Heart left ventricle (tissue), 16 donors: ENCODE measurements around the gene BOD1L1. TPM values are rescaled to one million over a fixed set of nuclear protein-coding genes. Genes with fewer than 3 reads are reported as not detected.

Experiments
- ATAC-seq, 4 donors: fragments of 200-7000 bp; cut with Tn5 transposase; one replicate each; pipeline ENCODE4 v1.9.1; 2020 to 2022; ENCODE audit warnings: moderate library complexity in 4 of 4, mild to moderate bottlenecking in 3 of 4, moderate number of reproducible peaks in 1 of 4
- DNase-seq, 5 donors: peaks; one replicate each; pipeline ENCODE4 v3.0.0-alpha.2; 2020
- H3K27ac ChIP-seq, 12 donors: fragments of 200-600 bp; sonication (generic) in 4 of 12; one replicate each; pipeline versions ENCODE4 v1.5.0 to v1.8.0; 2016 to 2022; ENCODE audit warnings: mild to moderate bottlenecking in 2 of 12
- H3K27me3 ChIP-seq, 9 donors: fragments of 200-600 bp; sonication (generic) in 2 of 9; one replicate each; pipeline versions ENCODE4 v1.5.1 to v1.8.0; 2016 to 2022; ENCODE audit warnings: mild to moderate bottlenecking in 3 of 9
- H3K36me3 ChIP-seq, 9 donors: fragments of 200-600 bp; sonication (generic) in 2 of 9; one replicate each; pipeline versions ENCODE4 v1.5.0 to v1.8.0; 2018 to 2022; ENCODE audit warnings: mild to moderate bottlenecking in 2 of 9
- H3K4me1 ChIP-seq, 12 donors: fragments of 200-600 bp; sonication (generic) in 4 of 12; one replicate each; pipeline versions ENCODE4 v1.5.0 to v1.8.0; 2016 to 2022; ENCODE audit warnings: mild to moderate bottlenecking in 3 of 12
- H3K4me3 ChIP-seq, 12 donors: fragments of 200-600 bp; sonication (generic) in 4 of 12; one replicate each; pipeline versions ENCODE4 v1.5.0 to v1.8.0; 2017 to 2022; ENCODE audit warnings: mild to moderate bottlenecking in 9 of 12, moderate library complexity in 4 of 12
- H3K9me3 ChIP-seq, 12 donors: fragments of 200-600 bp; sonication (generic) in 4 of 12; one replicate each; pipeline versions ENCODE4 v1.5.0 to v1.8.0; 2016 to 2022; ENCODE audit warnings: mild to moderate bottlenecking in 1 of 12
- CTCF ChIP-seq, 12 donors: fragments of 200-600 bp; sonication (generic) in 4 of 12; IDR thresholded peaks; one replicate each; pipeline versions ENCODE4 v1.5.0 to v1.8.0; 2018 to 2022; ENCODE audit warnings: antibody characterized with exemption in 12 of 12, mild to moderate bottlenecking in 5 of 12
- POLR2A ChIP-seq, 2 donors: fragments of 450-650 bp; IDR thresholded peaks; one replicate each; pipeline ENCODE4 v1.6.1; 2017; ENCODE audit warnings: antibody characterized with exemption in 2 of 2, mild to moderate bottlenecking in 2 of 2, moderate library complexity in 2 of 2
- WGBS, 4 donors: extraction: QIAGEN DNeasy Blood & Tissue Kit in 2 of 4; methylation state at CpG; one replicate each; pipeline versions ENCODE4 v1.1.5 to v1.1.7; 2013 to 2018; 5-methylcytosine and 5-hydroxymethylcytosine counted together
- intact Hi-C, 10 donors: fragments of 100-400 bp; cut with DNase I; formaldehyde crosslinking; loops; one replicate each; pipeline versions ENCODE4 v1.11.1 to v1.14.2; 2022
- polyA plus RNA-seq, 2 donors: library from polyadenylated mRNA; stranded (reverse); fragments of 200-250 nt; gene quantifications; one replicate each; pipeline ENCODE4 v1.2.3, GENCODE V29; 2013
- total RNA-seq, 9 donors: library from RNA; depleted of rRNA in 2 of 9; stranded (reverse); fragments of >200 nt in 2 of 9; fragmentation: NEBNext Ultra II Directional in 3 of 9; extraction: Animal tissue kit (Norgen Biotek cat#: 25700) in 3 of 9; gene quantifications; one replicate each; pipeline versions ENCODE4 v1.1.0 to v1.2.4, GENCODE V29; 2016 to 2023
- donor health status: ischemic (EF 13 %, LVEDD 7.1; RV severe dilation, severe dysfunction).
- donor health status: healthy with polysubstance abuse.
- donor health status: DM: no; HTN: yes; CAD: no.
- donor health status: DM: no; HTN: no; CAD: no.
- donor health status: ischemic (EF 25% LVEDD 6.9; RV normal size, moderate dysfunction).
- donor health status: ischemic (EF 25% LVEDD 5.7; RV mildly dilated, moderate dysfunction).
- donor health status: healthy.
- donor health status: DM: yes; HTN: yes; CAD: no.
- donor health status: ischemic (EF 35%, LVEDD 5.7; RV mildly dilated, moderate dysfunction).
- donor health status: nonischemic (EF 11% LVEDD 7.7; RV severe dilation, severe dysfunction).
- donor health status: DM: yes; HTN: yes; CAD: no.
- donor health status: PGD.
- donor health status: ischemic (EF 29% LVEDD 5.4; RV normal size, mild dysfunction).
- donor health status: nonischemic (EF 23%, LVEDD 6.1; RV moderate dilation, normal function).

BOD1L1 gene
- total and polyA plus RNA-seq, 11 donors: 10.9 to 29.2 (median 18.7) TPM

GRCh38 chr4:13539619-13540445, 87.7 kb downstream of the BOD1L1 start:
- TF ChIP-seq POLR2A (IDR thresholded peaks at IDR 0.05) (no peak), CTCF (IDR thresholded peaks at IDR 0.05) (no peak)
- no peak for ATAC-seq
- no peaks in the 10 kb centered on the region for H3K9me3 ChIP-seq
- peaks cover 0 to 55% (median 32%) of the 10 kb centered on the region in 12 donors for H3K4me1 ChIP-seq
- no peaks in the 10 kb centered on the region for H3K36me3 ChIP-seq
- H3K27me3 ChIP-seq: peaks cover 89 to 100% (median 99%) of the 10 kb centered on the region in 9 donors
- DNase-seq: no peak
- intact Hi-C loops: loop anchor here in 2 of 10 donors (5.0 kb wide), 2 partner anchors 53 to 808 kb away; no protein-coding TSS in a partner anchor
- 5 to 9% (median 7%) methylated on average over 36 to 42 of the region's 42 CpGs for WGBS, 4 donors
- H3K4me3 ChIP-seq: no peak overlapping the region
- H3K27ac ChIP-seq: peak overlapping the region in 1 of 12 donors; percentile 45

- Histone ChIP-seq H3K9me3 (no peaks in the 10 kb centered on the region), H3K27ac (peak overlapping the region in 1 of 12 donors; percentile 45), H3K4me3 (no peak overlapping the region), H3K27me3 (peaks cover 88 to 100% (median 100%) of the 10 kb centered on the region in 9 donors), H3K4me1 (peaks cover 0 to 52% (median 27%) of the 10 kb centered on the region in 12 donors), H3K36me3 (no peaks in the 10 kb centered on the region)
- DNase-seq (no peak), ATAC-seq (no peak)
- TF ChIP-seq CTCF (IDR thresholded peaks at IDR 0.05) (no peak), POLR2A (IDR thresholded peaks at IDR 0.05) (no peak)
- intact Hi-C loops: loop anchor here in 1 of 10 donors (5.0 kb wide), 1 partner anchor 52 kb away; no protein-coding TSS in a partner anchor
- WGBS, 4 donors: 3 to 5% (median 3%) methylated on average over 23 of the region's 23 CpGs
Measured at GRCh38 chr4:13539047-13539618, 88.4 kb downstream of the BOD1L1 start.

- intact Hi-C loops: loop anchor here in 1 of 10 donors (5.0 kb wide), 1 partner anchor 51 kb away; no protein-coding TSS in a partner anchor
- no peak for ATAC-seq
- H3K27me3 ChIP-seq: peaks cover 88 to 100% (median 100%) of the 10 kb centered on the region in 9 donors
- peak overlapping the region in 1 of 12 donors; percentile 45 for H3K27ac ChIP-seq
- no peak for DNase-seq
- H3K4me1 ChIP-seq: peaks cover 0 to 45% (median 21%) of the 10 kb centered on the region in 12 donors
- WGBS, 4 donors: 15 to 19% (median 17%) methylated on average over 16 of the region's 16 CpGs
- TF ChIP-seq CTCF (IDR thresholded peaks at IDR 0.05) (no peak), POLR2A (IDR thresholded peaks at IDR 0.05) (no peak)
- no peaks in the 10 kb centered on the region for H3K36me3 ChIP-seq
- no peaks in the 10 kb centered on the region for H3K9me3 ChIP-seq
- no peak overlapping the region for H3K4me3 ChIP-seq
Measured at GRCh38 chr4:13538427-13538973, 89.0 kb downstream of the BOD1L1 start.

GRCh38 chr4:13537832-13538177, 89.7 kb downstream of the BOD1L1 start:
- DNase-seq (no peak), ATAC-seq (no peak)
- H3K4me3 ChIP-seq: no peak overlapping the region
- H3K4me1 ChIP-seq: peaks cover 0 to 44% (median 21%) of the 10 kb centered on the region in 12 donors
- no peaks in the 10 kb centered on the region for H3K36me3 ChIP-seq
- no peak for TF ChIP-seq POLR2A (IDR thresholded peaks at IDR 0.05)
- TF ChIP-seq CTCF (IDR thresholded peaks at IDR 0.05): no peak
- H3K27ac ChIP-seq: no peak overlapping the region
- H3K9me3 ChIP-seq: no peaks in the 10 kb centered on the region
- intact Hi-C loops: loop anchor here in 1 of 10 donors (5.0 kb wide), 1 partner anchor 51 kb away; no protein-coding TSS in a partner anchor
- 5 to 15% (median 6%) methylated on average over 5 to 10 of the region's 10 CpGs for WGBS, 4 donors
- H3K27me3 ChIP-seq: peaks cover 85 to 100% (median 98%) of the 10 kb centered on the region in 9 donors
